ENCODE data around the gene WDR83.
"Not testable (repeated sequence)": the region's sequence is repeated elsewhere in the genome, so short reads cannot be mapped to it uniquely, and the experiment has no call there.

WDR83 gene

GRCh38 chr19:12687496-12688196 lies 21.0 kb downstream of the WDR83 start, which contains the start of gene GNG14:
Gene GNG14, plus strand, starts transcription at chr19:12687998. Its CDS starts 51 bp downstream, at chr19:12688049.
- ATAC-seq (no peak), DNase-seq (no peak)

GRCh38 chr19:12689012-12689411 lies 22.4 kb downstream of the WDR83 start:
- ATAC-seq = no peak
- DNase-seq = no peak

- no peak for ATAC-seq
Measured at GRCh38 chr19:12689581-12690216, 23.1 kb downstream of the WDR83 start.

DNA sequence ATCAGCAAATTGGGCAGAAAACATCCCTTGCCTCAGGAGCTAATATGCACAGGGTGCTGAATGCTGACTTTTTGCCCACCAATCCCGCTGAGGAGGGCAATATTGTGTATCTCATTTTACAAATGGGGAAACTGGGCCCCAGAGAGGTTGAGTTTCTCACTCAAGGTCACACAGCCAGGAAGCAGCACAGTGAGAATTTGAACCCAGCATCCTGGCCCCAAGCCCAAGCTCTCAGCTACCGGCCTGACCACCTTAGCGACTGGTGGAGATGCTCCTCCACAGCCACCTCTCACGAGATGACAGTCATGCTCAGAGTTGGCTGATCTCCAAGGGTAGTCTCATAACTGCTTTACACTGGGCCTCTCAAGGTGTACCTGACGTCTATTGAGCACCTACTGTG lies 26.4 kb downstream of the WDR83 start:
- DNase-seq (no peak), ATAC-seq (no peak)

More at GRCh38 chr19:12689581-12690216, 23.1 kb downstream of the WDR83 start:
- DNase-seq = no peak

GRCh38 chr19:12694641-12695040 lies 28.0 kb downstream of the WDR83 start:
- ATAC-seq = no peak
- no peak for DNase-seq

GRCh38 chr19:12695096-12695495 lies 28.5 kb downstream of the WDR83 start:
- no peak for DNase-seq
- ATAC-seq = no peak

DNA sequence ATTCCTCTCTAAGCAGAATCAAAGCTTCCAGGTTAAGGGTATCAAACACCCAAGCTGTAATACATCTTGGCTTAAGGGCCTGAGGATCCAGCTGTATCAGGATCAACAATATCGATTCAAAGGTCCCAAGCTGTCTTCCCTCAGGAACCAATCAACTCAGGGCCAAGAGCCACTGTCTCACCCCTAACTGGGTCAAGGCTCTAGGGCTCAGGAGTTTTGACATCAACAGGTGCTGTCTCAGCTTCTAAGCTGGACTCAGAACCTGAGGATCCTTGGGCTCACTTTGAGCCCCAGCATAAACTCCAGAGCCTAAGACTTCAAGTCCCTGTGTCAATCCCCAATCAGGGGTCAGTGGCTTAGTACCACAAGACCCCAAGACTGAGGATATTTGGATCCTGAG lies 28.9 kb downstream of the WDR83 start:
- no peak for ATAC-seq
- no peak for DNase-seq

DNA sequence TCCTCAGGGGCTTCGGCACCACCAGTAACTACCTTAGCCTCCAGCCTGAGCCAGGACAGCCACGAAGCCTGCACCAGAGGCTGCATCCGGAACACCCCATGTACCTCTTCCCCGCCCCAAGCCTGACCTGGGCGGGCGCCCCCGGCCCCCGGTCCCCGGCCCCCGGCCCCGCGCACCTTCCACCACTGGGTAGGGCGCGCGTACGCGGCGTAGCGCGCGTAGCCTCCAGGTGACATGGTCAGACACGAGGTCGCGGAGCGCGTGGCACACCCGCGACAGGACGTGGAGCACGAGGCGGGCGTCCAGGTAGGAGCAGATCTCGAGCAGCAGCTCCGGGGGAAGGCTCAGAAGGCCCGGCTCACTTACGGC lies 29.4 kb downstream of the WDR83 start:
- ATAC-seq = peak; percentile 11
- no peak for DNase-seq

DNA sequence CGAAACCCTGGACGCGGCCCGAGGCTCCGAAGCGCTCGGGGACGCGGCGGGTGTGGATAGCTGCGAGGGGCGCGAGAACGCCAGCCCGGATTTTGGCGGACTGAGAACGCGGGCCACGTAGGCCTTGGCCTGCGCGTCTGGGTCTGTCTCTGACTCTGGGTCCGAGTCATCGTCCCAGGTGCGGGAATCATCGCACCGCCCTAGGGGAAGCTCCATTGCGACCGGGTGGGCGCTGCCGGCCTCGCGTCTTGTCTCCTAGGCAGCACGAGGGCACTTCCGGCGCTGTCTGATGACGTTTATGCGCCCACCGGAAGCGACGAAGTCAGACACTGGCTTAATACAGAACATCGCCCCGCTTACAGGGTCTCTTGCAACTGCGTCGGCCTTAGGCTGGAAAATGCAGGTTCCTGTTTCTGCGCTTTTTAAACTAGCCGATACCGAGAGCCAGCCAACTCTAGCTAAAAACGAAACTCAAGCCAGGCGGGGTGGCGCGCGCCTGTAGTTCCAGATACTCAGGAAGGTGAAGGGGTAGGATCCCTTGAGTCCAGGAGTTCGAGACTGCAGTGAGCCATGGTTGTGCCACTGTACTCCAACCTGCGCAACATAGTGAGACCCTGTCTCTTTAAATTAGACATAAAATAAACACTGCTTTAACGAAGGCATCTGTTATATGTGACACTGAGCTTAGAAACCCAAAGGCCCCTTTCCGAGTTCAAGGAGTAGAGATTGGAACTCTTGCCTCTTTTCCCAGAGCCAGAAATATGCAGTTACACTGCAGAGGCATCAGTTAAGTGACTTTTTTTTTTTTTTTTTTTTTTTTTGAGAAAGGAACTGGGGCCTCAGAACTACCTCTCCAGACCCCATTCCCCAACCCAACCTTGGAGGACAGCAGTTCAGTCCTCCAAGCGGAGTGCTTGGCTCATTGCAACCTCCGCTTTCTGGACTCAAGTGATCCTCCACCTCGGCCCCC lies 30.0 kb downstream of the WDR83 start, which contains the start of gene FBXW9:
FBXW9 (minus strand) TSS at position 266 of the 970 bp plus-strand sequence; CDS start at position 216, 50 bp downstream.
- ATAC-seq (peak; percentile 89), DNase-seq (peak; percentile 98)

- not testable (repeated sequence) for DNase-seq, ATAC-seq
Measured at GRCh38 chr19:12697425-12697824, 30.8 kb downstream of the WDR83 start.

- no peak for ATAC-seq
Measured at GRCh38 chr19:12698138-12698537, 31.5 kb downstream of the WDR83 start.

GRCh38 chr19:12701596-12702282 lies 35.1 kb downstream of the WDR83 start:
- no peak for ATAC-seq
- DNase-seq = no peak

More at GRCh38 chr19:12698138-12698537, 31.5 kb downstream of the WDR83 start:
- no peak for DNase-seq

DNA sequence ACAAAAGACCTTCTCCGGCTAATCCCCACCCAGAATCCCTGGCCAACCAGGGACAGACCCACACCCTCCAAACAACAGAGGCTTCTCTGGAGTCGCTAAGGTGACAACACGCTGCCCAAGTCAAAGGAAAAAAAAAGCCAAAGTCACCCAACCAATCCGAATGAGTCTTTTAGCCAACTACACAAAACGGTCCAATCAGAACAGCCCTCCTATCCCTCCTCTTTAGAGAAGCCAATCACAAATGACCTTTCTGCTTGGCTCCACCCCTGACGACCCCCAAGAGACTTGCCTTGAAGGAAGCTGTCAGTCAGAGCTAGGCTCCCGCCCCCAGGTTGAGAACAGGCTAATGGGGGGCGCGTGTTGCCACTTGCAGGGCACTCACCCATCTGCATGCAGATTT lies 36.4 kb downstream of the WDR83 start:
- peak; percentile 63 for ATAC-seq

DNA sequence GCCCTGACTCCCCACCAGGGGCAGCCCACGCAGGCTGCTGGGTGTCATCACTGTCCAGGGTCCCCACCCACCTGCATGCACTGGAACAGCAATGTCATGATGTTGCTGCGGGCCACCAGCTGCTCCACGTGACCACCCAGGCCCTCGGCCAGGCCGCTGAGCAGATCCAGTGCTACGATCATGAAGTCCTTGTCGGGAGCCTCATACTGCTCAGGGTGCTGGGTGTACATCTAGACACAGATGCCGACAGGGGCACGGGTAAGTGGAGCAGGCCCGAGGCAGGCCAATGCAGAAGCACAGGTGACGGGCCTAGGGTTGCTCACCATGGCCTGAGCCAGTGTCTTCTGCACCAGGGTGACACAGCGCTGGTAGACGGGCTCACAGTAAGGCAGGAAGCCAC lies 38.6 kb downstream of the WDR83 start:
- ATAC-seq (no peak), DNase-seq (no peak)

More for the DNA sequence above, 36.4 kb downstream of the WDR83 start:
- DNase-seq = peak; percentile 49

- ATAC-seq = no peak
- DNase-seq = no peak
Measured at GRCh38 chr19:12705654-12706331, 39.2 kb downstream of the WDR83 start.

DNA sequence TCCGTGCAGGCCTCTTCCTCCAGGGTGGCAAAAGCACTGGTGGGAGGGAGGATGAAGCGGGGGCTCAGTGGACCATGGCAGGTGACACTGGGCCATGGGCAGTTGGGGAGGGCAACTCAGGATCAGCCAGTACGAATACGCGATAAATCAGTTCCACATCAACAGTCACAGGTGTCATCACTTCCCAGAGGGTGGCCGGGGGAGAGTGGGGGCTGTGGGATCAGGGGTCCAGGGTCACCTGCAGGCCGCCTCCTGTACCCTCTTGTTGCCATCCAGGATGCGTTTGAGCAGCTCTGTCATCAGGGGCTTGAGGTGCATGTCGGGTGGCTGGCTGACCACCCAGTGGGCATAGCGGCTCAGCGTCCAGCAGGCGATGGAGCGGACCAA lies 39.7 kb downstream of the WDR83 start:
- DNase-seq = no peak
- no peak for ATAC-seq

DNA sequence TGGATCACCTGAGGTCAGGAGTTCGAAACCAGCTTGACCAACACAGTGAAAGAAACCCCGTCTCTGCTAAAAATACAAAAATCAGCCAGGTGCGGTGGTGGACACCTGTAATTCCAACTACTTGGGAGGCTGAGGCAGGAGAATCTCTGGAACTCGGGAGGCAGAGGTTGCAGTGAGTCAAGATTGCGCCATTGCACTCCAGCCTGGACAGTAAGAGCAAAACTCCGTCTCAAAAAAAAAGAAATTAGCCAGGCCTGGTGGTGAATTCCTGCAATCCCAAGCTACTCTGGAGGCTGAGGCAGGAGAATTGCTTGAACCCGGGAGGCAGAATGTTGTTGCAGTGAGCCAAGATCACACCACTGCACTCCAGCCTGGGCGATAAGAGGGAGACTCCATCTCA lies 42.0 kb downstream of the WDR83 start:
- no peak for DNase-seq
- ATAC-seq = no peak

DNA sequence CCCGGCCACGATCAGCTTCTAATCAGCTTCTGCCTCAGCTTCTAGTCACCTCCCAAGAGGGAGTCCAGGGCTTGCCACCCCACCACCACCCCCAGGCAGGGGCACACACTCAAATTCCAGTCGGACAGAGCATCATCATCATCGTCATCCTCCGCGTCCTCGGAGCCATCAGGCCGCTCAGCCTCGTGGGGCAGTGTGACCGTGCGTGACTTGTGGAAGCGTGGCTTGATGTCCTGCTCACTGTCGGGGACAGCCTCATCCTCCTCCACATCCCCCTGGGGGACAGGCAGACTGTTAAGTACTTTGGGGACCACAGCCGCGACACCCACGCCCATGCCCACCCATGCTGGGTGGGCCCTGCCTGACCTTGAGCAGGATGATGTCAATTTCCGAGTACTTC lies 44.6 kb downstream of the WDR83 start:
- ATAC-seq = no peak

GRCh38 chr19:12712077-12712476 lies 45.5 kb downstream of the WDR83 start:
- not testable (repeated sequence) for ATAC-seq, DNase-seq

More for the DNA sequence above, 44.6 kb downstream of the WDR83 start:
- DNase-seq = no peak

DNA sequence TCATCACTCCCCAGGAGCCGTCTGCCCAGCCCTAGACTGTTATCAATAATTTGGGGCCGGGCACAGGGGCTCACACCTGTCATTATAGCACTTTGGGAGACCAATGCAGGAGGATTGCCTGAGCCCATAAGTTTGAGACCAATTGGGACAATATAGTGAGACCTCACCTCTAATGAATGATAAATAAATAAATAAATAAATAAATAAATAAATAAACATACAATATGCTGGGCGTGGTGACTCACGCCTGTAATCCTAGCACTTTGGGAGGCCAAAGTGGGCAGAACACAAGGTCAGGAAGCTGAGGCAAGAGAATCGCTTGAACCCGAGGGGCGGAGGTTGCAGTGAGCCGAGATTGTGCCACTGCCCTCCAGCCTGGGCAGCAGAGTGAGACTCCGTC lies 46.7 kb downstream of the WDR83 start:
- DNase-seq, ATAC-seq: not testable (repeated sequence)

DNA sequence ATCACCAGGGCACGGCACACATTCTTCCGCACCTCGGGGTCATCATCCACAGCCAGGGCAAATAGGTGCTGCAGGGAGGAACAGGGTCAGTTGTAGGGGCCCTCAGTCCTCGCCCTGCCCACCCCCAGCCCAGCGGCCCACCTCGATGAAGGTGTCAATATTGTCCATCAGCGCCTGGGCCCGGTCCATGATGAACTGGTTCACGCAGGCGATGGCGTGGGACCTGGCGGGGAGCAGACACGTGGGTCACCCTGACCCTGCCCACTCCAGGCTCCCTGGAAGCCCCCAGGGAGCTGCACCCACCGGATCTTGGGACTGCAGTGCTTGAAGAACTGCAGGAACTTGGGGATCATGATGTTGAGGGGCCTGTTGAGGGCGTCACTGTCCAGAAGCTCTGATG lies 48.5 kb downstream of the WDR83 start:
- DNase-seq = no peak
- no peak for ATAC-seq
